Activated T-cell treated with anti-CD3 and anti-CD28 coated beads, Interleukin-2, amount 50 U/mL, for 72 hours (primary cell): Measurements from ENCODE around the gene KCNMA1. TPM values are rescaled to one million over a fixed set of nuclear protein-coding genes. Genes with fewer than 3 reads are reported as not detected.

Experiments used
- ATAC-seq, 2 donors: fragments of 150-1000 bp; cut with Tn5 transposase; replicated peaks in 1 of 2; 2 replicates each; pipeline ENCODE4 v1.10.0; 2021; ENCODE audit warnings: moderate library complexity in 2 of 2, mild to moderate bottlenecking in 1 of 2
- DNase-seq, 2 donors: peaks; one replicate each; pipeline ENCODE4 v3.0.0; 2021 to 2022; ENCODE audit warnings: mixed read lengths in 1 of 2
- H3K27ac Mint-ChIP-seq: one replicate; pipeline ENCODE4 v1.8.0; 2022; ENCODE audit warnings: mild to moderate bottlenecking, moderate library complexity, mixed read lengths
- H3K27me3 Mint-ChIP-seq: one replicate; pipeline ENCODE4 v1.8.0; 2022; ENCODE audit warnings: low read depth, mixed read lengths
- H3K36me3 Mint-ChIP-seq, 2 donors: one replicate each; pipeline ENCODE4 v1.8.0; 2022; ENCODE audit warnings: mixed read lengths in 2 of 2, mild to moderate bottlenecking in 1 of 2; ENCODE audit not compliant: insufficient read depth in 2 of 2
- H3K4me1 Mint-ChIP-seq: one replicate; pipeline ENCODE4 v1.8.0; 2022; ENCODE audit warnings: low read depth, mixed read lengths
- H3K4me3 Mint-ChIP-seq, 2 donors: one replicate each; pipeline ENCODE4 v1.8.0; 2022; ENCODE audit warnings: mild to moderate bottlenecking in 2 of 2, mixed read lengths in 2 of 2, moderate library complexity in 2 of 2
- H3K9me3 Mint-ChIP-seq, 2 donors: one replicate each; pipeline ENCODE4 v1.8.0; 2022; ENCODE audit warnings: mixed read lengths in 2 of 2
- total RNA-seq, 2 donors: library from RNA; stranded (reverse); gene quantifications; one replicate each; pipeline ENCODE4 v1.2.3, GENCODE V29; 2022

The KCNMA1 gene
- total RNA-seq, 2 donors from 2014 or later, result 0.55 to 1.0 TPM

GRCh38 chr10:77156406-77156879 lies 481.2 kb downstream of the KCNMA1 start:
- no peaks in the 10 kb centered on the region for H3K4me1 Mint-ChIP-seq
- H3K36me3 Mint-ChIP-seq, result no peaks in the 10 kb centered on the region
- DNase-seq, result no peak
- ATAC-seq, result no peak
- H3K27me3 Mint-ChIP-seq, result peaks cover 25% of the 10 kb centered on the region
- no peak overlapping the region for H3K4me3 Mint-ChIP-seq
- H3K9me3 Mint-ChIP-seq, result no peaks in the 10 kb centered on the region
- no peak overlapping the region for H3K27ac Mint-ChIP-seq

- H3K36me3 Mint-ChIP-seq, result no peaks in the 10 kb centered on the region
These were observed 485.4 kb downstream of the KCNMA1 start for GRCh38 chr10:77152256-77152655.

GRCh38 chr10:77151408-77151807 lies 486.2 kb downstream of the KCNMA1 start:
- peaks cover 17% of the 10 kb centered on the region for H3K27me3 Mint-ChIP-seq
- H3K9me3 Mint-ChIP-seq, result no peaks in the 10 kb centered on the region
- H3K36me3 Mint-ChIP-seq, result no peaks in the 10 kb centered on the region
- DNase-seq, result no peak
- no peaks in the 10 kb centered on the region for H3K4me1 Mint-ChIP-seq
- H3K4me3 Mint-ChIP-seq, result no peak overlapping the region
- no peak overlapping the region for H3K27ac Mint-ChIP-seq
- ATAC-seq, result no peak

More at GRCh38 chr10:77152256-77152655, 485.4 kb downstream of the KCNMA1 start:
- Mint-ChIP-seq H3K27ac (no peak overlapping the region), H3K9me3 (no peaks in the 10 kb centered on the region), H3K4me1 (no peaks in the 10 kb centered on the region), H3K27me3 (peaks cover 17% of the 10 kb centered on the region), H3K4me3 (no peak overlapping the region)
- ATAC-seq, result no peak
- no peak for DNase-seq

- Mint-ChIP-seq H3K36me3 (no peaks in the 10 kb centered on the region), H3K4me3 (no peak overlapping the region), H3K27ac (no peak overlapping the region), H3K4me1 (no peaks in the 10 kb centered on the region), H3K27me3 (peaks cover 17% of the 10 kb centered on the region), H3K9me3 (no peaks in the 10 kb centered on the region)
- no peak for DNase-seq
- no peak for ATAC-seq
These were observed 487.9 kb downstream of the KCNMA1 start for GRCh38 chr10:77149706-77150105.

GRCh38 chr10:77149001-77149400 lies 488.6 kb downstream of the KCNMA1 start:
- no peak overlapping the region for H3K27ac Mint-ChIP-seq

GRCh38 chr10:77147871-77148270 lies 489.7 kb downstream of the KCNMA1 start:
- H3K27ac Mint-ChIP-seq, result no peak overlapping the region
- DNase-seq, result no peak
- ATAC-seq, result no peak
- H3K9me3 Mint-ChIP-seq, result no peaks in the 10 kb centered on the region
- H3K27me3 Mint-ChIP-seq, result peaks cover 25% of the 10 kb centered on the region
- no peaks in the 10 kb centered on the region for H3K4me1 Mint-ChIP-seq
- no peak overlapping the region for H3K4me3 Mint-ChIP-seq
- no peaks in the 10 kb centered on the region for H3K36me3 Mint-ChIP-seq

More at GRCh38 chr10:77149001-77149400, 488.6 kb downstream of the KCNMA1 start:
- Mint-ChIP-seq H3K36me3 (no peaks in the 10 kb centered on the region), H3K4me3 (no peak overlapping the region), H3K9me3 (no peaks in the 10 kb centered on the region), H3K27me3 (peaks cover 17% of the 10 kb centered on the region), H3K4me1 (no peaks in the 10 kb centered on the region)
- DNase-seq (no peak), ATAC-seq (no peak)

- no peak for DNase-seq
- H3K4me3 Mint-ChIP-seq, result no peak overlapping the region
- no peaks in the 10 kb centered on the region for H3K9me3 Mint-ChIP-seq
- peaks cover 18% of the 10 kb centered on the region for H3K27me3 Mint-ChIP-seq
- no peak for ATAC-seq
- H3K36me3 Mint-ChIP-seq, result no peaks in the 10 kb centered on the region
- no peaks in the 10 kb centered on the region for H3K4me1 Mint-ChIP-seq
- H3K27ac Mint-ChIP-seq, result no peak overlapping the region
These were observed 490.8 kb downstream of the KCNMA1 start for GRCh38 chr10:77146712-77147336.

GRCh38 chr10:77144656-77145055 lies 493.0 kb downstream of the KCNMA1 start:
- no peaks in the 10 kb centered on the region for H3K36me3 Mint-ChIP-seq
- no peak for ATAC-seq

GRCh38 chr10:77139252-77140160 lies 498.1 kb downstream of the KCNMA1 start:
- Mint-ChIP-seq H3K4me3 (no peak overlapping the region), H3K9me3 (no peaks in the 10 kb centered on the region), H3K27ac (no peak overlapping the region), H3K36me3 (no peaks in the 10 kb centered on the region), H3K27me3 (peaks cover 27% of the 10 kb centered on the region), H3K4me1 (no peaks in the 10 kb centered on the region)
- ATAC-seq (no peak), DNase-seq (no peak)

More at GRCh38 chr10:77144656-77145055, 493.0 kb downstream of the KCNMA1 start:
- DNase-seq, result no peak
- H3K4me3 Mint-ChIP-seq, result no peak overlapping the region
- H3K4me1 Mint-ChIP-seq, result no peaks in the 10 kb centered on the region
- no peaks in the 10 kb centered on the region for H3K9me3 Mint-ChIP-seq
- peaks cover 16% of the 10 kb centered on the region for H3K27me3 Mint-ChIP-seq
- H3K27ac Mint-ChIP-seq, result no peak overlapping the region

- Mint-ChIP-seq H3K27ac (no peak overlapping the region), H3K4me1 (no peaks in the 10 kb centered on the region), H3K4me3 (no peak overlapping the region), H3K9me3 (peaks cover 0 to 2% of the 10 kb centered on the region in 2 donors), H3K36me3 (no peaks in the 10 kb centered on the region), H3K27me3 (peaks cover 26% of the 10 kb centered on the region)
- DNase-seq (no peak), ATAC-seq (no peak)
These were observed 499.1 kb downstream of the KCNMA1 start for GRCh38 chr10:77138541-77138940.

GRCh38 chr10:77135555-77135954 lies 502.1 kb downstream of the KCNMA1 start:
- ATAC-seq (no peak), DNase-seq (no peak)
- H3K36me3 Mint-ChIP-seq, result no peaks in the 10 kb centered on the region
- H3K27me3 Mint-ChIP-seq, result peaks cover 20% of the 10 kb centered on the region
- no peak overlapping the region for H3K4me3 Mint-ChIP-seq
- no peaks in the 10 kb centered on the region for H3K4me1 Mint-ChIP-seq
- no peak overlapping the region for H3K27ac Mint-ChIP-seq
- H3K9me3 Mint-ChIP-seq, result peaks cover 0 to 2% of the 10 kb centered on the region in 2 donors

GRCh38 chr10:77131214-77131613 lies 506.4 kb downstream of the KCNMA1 start:
- no peaks in the 10 kb centered on the region for H3K36me3 Mint-ChIP-seq
- peaks cover 0 to 2% of the 10 kb centered on the region in 2 donors for H3K9me3 Mint-ChIP-seq

GRCh38 chr10:77127243-77127642 lies 510.4 kb downstream of the KCNMA1 start:
- Mint-ChIP-seq H3K27ac (no peak overlapping the region), H3K36me3 (no peaks in the 10 kb centered on the region), H3K4me1 (no peaks in the 10 kb centered on the region), H3K4me3 (no peak overlapping the region), H3K27me3 (peaks cover 15% of the 10 kb centered on the region), H3K9me3 (no peaks in the 10 kb centered on the region)
- ATAC-seq (no peak), DNase-seq (no peak)

More at GRCh38 chr10:77131214-77131613, 506.4 kb downstream of the KCNMA1 start:
- peaks cover 6% of the 10 kb centered on the region for H3K27me3 Mint-ChIP-seq
- ATAC-seq (no peak), DNase-seq (no peak)
- H3K27ac Mint-ChIP-seq, result no peak overlapping the region
- no peaks in the 10 kb centered on the region for H3K4me1 Mint-ChIP-seq
- no peak overlapping the region for H3K4me3 Mint-ChIP-seq
